Measurements from ENCODE around the gene WDR76.
"Not testable (repeated sequence)": the region's sequence is repeated elsewhere in the genome, so short reads cannot be mapped to it uniquely, and the experiment has no call there.

The WDR76 gene

GRCh38 chr15:43826029-43826507 is 734 bp upstream of the WDR76 start:
- Histone ChIP-seq H3K4me1 (ENCODE audit: insufficient read depth, low read length) (peaks cover 78% of the 10 kb centered on the region), H4K20me1 (ENCODE audit: insufficient read depth, low read length) (peaks cover 6% of the 10 kb centered on the region; the same call in 1 of the 2 replicates), H3K9ac (ENCODE audit: low read depth, low read length) (peak overlapping the region; percentile 68), H3K27me3 (ENCODE audit: insufficient read depth, low read length, poor library complexity) (no peaks in the 10 kb centered on the region), H3K4me3 (ENCODE audit: low read depth in 1 of 2, low read length in 2 of 2) (peak overlapping the region; percentile 48 to 97; a peak in 3 of 4 replicates), H2AFZ (ENCODE audit: low read depth, low read length) (peak overlapping the region; percentile 89; the same call in 1 of the 2 replicates), H3K27ac (ENCODE audit: low read length) (peak overlapping the region; percentile 95), H3K36me3 (ENCODE audit: insufficient read depth, low read length) (peaks cover 13% of the 10 kb centered on the region), H3K79me2 (ENCODE audit: insufficient read depth, low read length) (peaks cover 97% of the 10 kb centered on the region), H3K4me2 (ENCODE audit: insufficient read depth, low read length) (peak overlapping the region; percentile 79), H3K9me3 (ENCODE audit: insufficient read depth, low read length, severe bottlenecking) (no peaks in the 10 kb centered on the region)
- DNase-seq (no peak), ATAC-seq (ENCODE audit: insufficient read depth, low read depth) (no peak)
- TF ChIP-seq EZH2 (IDR thresholded peaks at IDR 0.05; ENCODE audit: borderline replicate concordance, low read depth, low read length, severe bottlenecking) (no peak), CTCF (IDR thresholded peaks at IDR 0.05; ENCODE audit: borderline replicate concordance, extremely low read depth, low read length, poor library complexity, severe bottlenecking) (no peak)

DNA sequence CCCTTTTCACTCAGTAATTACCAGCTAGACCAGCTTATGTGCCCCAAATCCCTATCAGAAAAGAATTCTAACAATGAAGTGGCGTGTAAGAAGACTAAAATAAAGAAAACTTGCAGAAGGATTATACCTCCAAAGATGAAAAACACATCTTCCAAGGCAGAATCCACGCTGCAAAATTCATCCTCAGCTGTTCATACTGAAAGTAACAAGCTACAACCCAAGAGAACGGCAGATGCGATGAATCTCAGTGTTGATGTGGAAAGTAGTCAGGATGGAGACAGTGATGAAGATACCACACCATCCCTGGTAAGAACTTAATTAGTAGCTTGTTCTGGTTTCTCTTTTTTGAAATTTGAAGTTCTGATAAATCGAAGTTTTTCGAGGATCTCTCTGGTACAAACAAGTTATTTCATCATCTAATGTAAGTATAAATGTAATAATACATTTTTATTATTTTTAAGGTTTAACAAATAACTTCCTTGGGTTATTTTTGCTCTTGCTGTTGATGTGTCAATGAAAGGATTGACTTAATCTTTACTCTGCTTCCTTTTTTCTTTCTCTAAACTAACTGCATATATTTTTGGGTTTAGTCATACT is 1.4 kb downstream of the WDR76 start:
- H3K79me2 ChIP-seq (ENCODE audit: insufficient read depth, low read length) = peaks cover 99% of the 10 kb centered on the region
- peaks cover 26% of the 10 kb centered on the region for H3K36me3 ChIP-seq (ENCODE audit: insufficient read depth, low read length)
- H3K27me3 ChIP-seq (ENCODE audit: insufficient read depth, low read length, poor library complexity) = no peaks in the 10 kb centered on the region
- H4K20me1 ChIP-seq (ENCODE audit: insufficient read depth, low read length) = peaks cover 11% of the 10 kb centered on the region; the same call in 1 of the 2 replicates
- no peaks in the 10 kb centered on the region for H3K9me3 ChIP-seq (ENCODE audit: insufficient read depth, low read length, severe bottlenecking)
- H3K4me3 ChIP-seq (ENCODE audit: low read depth in 1 of 2, low read length in 2 of 2) = peak overlapping the region; percentile 48 to 97; a peak in 3 of 4 replicates
- H3K27ac ChIP-seq (ENCODE audit: low read length) = peak overlapping the region; percentile 95
- H2AFZ ChIP-seq (ENCODE audit: low read depth, low read length) = no peak overlapping the region
- peak overlapping the region; percentile 79 for H3K4me2 ChIP-seq (ENCODE audit: insufficient read depth, low read length)
- DNase-seq (peak; percentile 35), ATAC-seq (ENCODE audit: insufficient read depth, low read depth) (peak; percentile 34; the same call in 1 of the 3 replicates)
- peak overlapping the region; percentile 68 for H3K9ac ChIP-seq (ENCODE audit: low read depth, low read length)
- H3K4me1 ChIP-seq (ENCODE audit: insufficient read depth, low read length) = peaks cover 82% of the 10 kb centered on the region
- no peak for TF ChIP-seq EZH2 (IDR thresholded peaks at IDR 0.05; ENCODE audit: borderline replicate concordance, low read depth, low read length, severe bottlenecking)
- TF ChIP-seq CTCF (IDR thresholded peaks at IDR 0.05; ENCODE audit: borderline replicate concordance, extremely low read depth, low read length, poor library complexity, severe bottlenecking) = no peak

DNA sequence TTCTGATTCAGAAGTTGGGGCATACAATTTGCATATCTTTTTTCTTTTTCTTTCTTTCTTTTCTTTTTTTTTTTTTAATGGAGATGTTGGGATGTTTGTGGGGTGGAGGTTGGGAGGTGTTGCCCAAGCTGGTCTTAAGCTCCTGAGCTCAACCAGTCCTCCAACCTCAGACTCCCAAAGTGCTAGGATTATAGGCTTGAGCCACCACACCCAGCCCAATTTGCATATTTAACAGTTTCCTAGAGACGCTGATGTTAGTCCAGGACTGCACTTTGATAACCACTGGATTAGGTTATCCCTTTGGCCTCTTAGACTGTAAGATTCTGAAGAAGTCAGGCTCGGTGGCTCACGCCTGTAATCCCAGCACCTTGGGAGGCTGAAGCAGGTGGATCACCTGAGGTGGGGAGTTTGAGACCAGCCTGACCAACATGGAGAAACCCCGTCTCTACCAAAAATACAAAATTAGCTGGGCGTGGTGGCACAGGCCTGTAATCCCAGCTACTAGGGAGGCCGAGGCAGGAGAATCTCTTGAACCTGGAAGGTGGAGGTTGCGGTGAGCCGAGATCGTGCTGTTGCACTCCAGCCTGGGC is 3.2 kb downstream of the WDR76 start:
- ATAC-seq (ENCODE audit: insufficient read depth, low read depth); H3K9me3 ChIP-seq (ENCODE audit: insufficient read depth, low read length, severe bottlenecking); H3K27me3 ChIP-seq (ENCODE audit: insufficient read depth, low read length, poor library complexity); DNase-seq; H2AFZ ChIP-seq (ENCODE audit: low read depth, low read length): not testable (repeated sequence)
- Histone ChIP-seq H3K9ac (ENCODE audit: low read depth, low read length) (peak overlapping the region; percentile 68), H3K4me3 (ENCODE audit: low read depth in 1 of 2, low read length in 2 of 2) (peak overlapping the region in 1 of 2 experiments; percentile 97; a peak in 2 of 4 replicates), H3K36me3 (ENCODE audit: insufficient read depth, low read length) (peaks cover 40% of the 10 kb centered on the region), H4K20me1 (ENCODE audit: insufficient read depth, low read length) (peaks cover 13% of the 10 kb centered on the region; the same call in 1 of the 2 replicates), H3K4me2 (ENCODE audit: insufficient read depth, low read length) (peak overlapping the region; percentile 79), H3K79me2 (ENCODE audit: insufficient read depth, low read length) (peaks cover 98% of the 10 kb centered on the region), H3K27ac (ENCODE audit: low read length) (peak overlapping the region; percentile 42; the same call in 1 of the 2 replicates), H3K4me1 (ENCODE audit: insufficient read depth, low read length) (peaks cover 70% of the 10 kb centered on the region)

DNA sequence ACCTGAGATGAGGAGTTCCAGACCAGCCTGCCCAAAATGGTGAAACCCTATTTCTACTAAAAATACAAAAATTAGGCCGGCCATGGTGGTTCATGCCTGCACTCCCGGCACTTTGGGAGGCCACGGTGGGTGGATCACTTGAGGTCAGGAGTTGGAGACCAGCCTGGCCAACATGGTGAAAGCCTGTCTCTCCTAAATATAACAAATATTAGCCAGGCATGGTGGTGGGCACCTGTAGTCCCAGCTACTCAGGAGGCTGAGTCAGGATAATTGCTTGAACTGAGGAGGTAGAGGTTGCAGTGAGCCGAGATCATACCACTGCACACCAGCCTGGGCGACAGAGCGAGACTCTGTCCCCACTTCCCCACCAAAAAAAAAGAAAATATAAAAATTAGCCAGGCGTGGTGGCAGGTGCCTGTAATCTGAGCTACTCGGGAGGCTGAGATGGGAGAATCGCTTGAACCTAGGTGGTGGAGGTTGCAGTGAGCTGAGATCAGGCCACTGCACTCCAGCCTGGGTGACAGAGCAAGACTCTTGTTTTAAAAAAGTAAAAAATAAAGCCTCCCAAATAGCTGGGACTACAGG is 4.0 kb downstream of the WDR76 start:
- H3K27ac ChIP-seq (ENCODE audit: low read length); H3K27me3 ChIP-seq (ENCODE audit: insufficient read depth, low read length, poor library complexity); H3K9me3 ChIP-seq (ENCODE audit: insufficient read depth, low read length, severe bottlenecking); DNase-seq; ATAC-seq (ENCODE audit: insufficient read depth, low read depth); H2AFZ ChIP-seq (ENCODE audit: low read depth, low read length): not testable (repeated sequence)
- Histone ChIP-seq H3K4me2 (ENCODE audit: insufficient read depth, low read length) (peak overlapping the region; percentile 79), H3K36me3 (ENCODE audit: insufficient read depth, low read length) (peaks cover 46% of the 10 kb centered on the region), H4K20me1 (ENCODE audit: insufficient read depth, low read length) (peaks cover 13% of the 10 kb centered on the region; the same call in 1 of the 2 replicates), H3K4me3 (ENCODE audit: low read depth in 1 of 2, low read length in 2 of 2) (0 out of 4 replicates have a peak overlapping the region, but pooled peaks of 1 of the 2 experiments have one; percentile 24), H3K4me1 (ENCODE audit: insufficient read depth, low read length) (peaks cover 65% of the 10 kb centered on the region), H3K79me2 (ENCODE audit: insufficient read depth, low read length) (peaks cover 95% of the 10 kb centered on the region), H3K9ac (ENCODE audit: low read depth, low read length) (0 out of 2 replicates have a peak overlapping the region, but pooled peaks have one; percentile 24)

GRCh38 chr15:43831519-43832052 is 4.8 kb downstream of the WDR76 start:
- H3K9me3 ChIP-seq (ENCODE audit: insufficient read depth, low read length, severe bottlenecking); DNase-seq; H2AFZ ChIP-seq (ENCODE audit: low read depth, low read length); H3K27ac ChIP-seq (ENCODE audit: low read length); H3K27me3 ChIP-seq (ENCODE audit: insufficient read depth, low read length, poor library complexity); ATAC-seq (ENCODE audit: insufficient read depth, low read depth): not testable (repeated sequence)
- H3K36me3 ChIP-seq (ENCODE audit: insufficient read depth, low read length) = peaks cover 54% of the 10 kb centered on the region
- H3K9ac ChIP-seq (ENCODE audit: low read depth, low read length) = peak overlapping the region; percentile 24; the same call in 1 of the 2 replicates
- H4K20me1 ChIP-seq (ENCODE audit: insufficient read depth, low read length) = peaks cover 13% of the 10 kb centered on the region; the same call in 1 of the 2 replicates
- peaks cover 95% of the 10 kb centered on the region for H3K79me2 ChIP-seq (ENCODE audit: insufficient read depth, low read length)
- H3K4me2 ChIP-seq (ENCODE audit: insufficient read depth, low read length) = peak overlapping the region; percentile 79
- H3K4me3 ChIP-seq (ENCODE audit: low read depth in 1 of 2, low read length in 2 of 2) = peak overlapping the region in 1 of 2 experiments; percentile 24; a peak in 2 of 4 replicates
- peaks cover 58% of the 10 kb centered on the region for H3K4me1 ChIP-seq (ENCODE audit: insufficient read depth, low read length)

GRCh38 chr15:43832485-43832884 is 5.7 kb downstream of the WDR76 start:
- Histone ChIP-seq H3K4me1 (ENCODE audit: insufficient read depth, low read length) (peaks cover 57% of the 10 kb centered on the region), H4K20me1 (ENCODE audit: insufficient read depth, low read length) (peaks cover 18% of the 10 kb centered on the region), H3K36me3 (ENCODE audit: insufficient read depth, low read length) (peaks cover 63% of the 10 kb centered on the region), H3K79me2 (ENCODE audit: insufficient read depth, low read length) (peaks cover 94% of the 10 kb centered on the region), H3K4me2 (ENCODE audit: insufficient read depth, low read length) (peak overlapping the region; percentile 79)
- not testable (repeated sequence) for H2AFZ ChIP-seq (ENCODE audit: low read depth, low read length); H3K4me3 ChIP-seq (ENCODE audit: low read depth in 1 of 2, low read length in 2 of 2); ATAC-seq (ENCODE audit: insufficient read depth, low read depth); DNase-seq; H3K27me3 ChIP-seq (ENCODE audit: insufficient read depth, low read length, poor library complexity); H3K9me3 ChIP-seq (ENCODE audit: insufficient read depth, low read length, severe bottlenecking); H3K9ac ChIP-seq (ENCODE audit: low read depth, low read length); H3K27ac ChIP-seq (ENCODE audit: low read length)

Measured in DND-41 (cell line).